MM.1S (cell line): Measurements from ENCODE around the gene ZNF576.

Source experiments
- DNase-seq: peaks from one replicate; pipeline ENCODE4 v3.0.0-alpha.2; 2015
- H2AFZ ChIP-seq: fragments of 300-600 bp; sonication (generic); 2 replicates; pipeline ENCODE4 v1.6.0; 2016; ENCODE audit warnings: antibody characterized with exemption, low read length
- H3F3A ChIP-seq: fragments of 300-600 bp; sonication (generic); 2 replicates; pipeline ENCODE4 v1.6.1; 2016; ENCODE audit warnings: mild to moderate bottlenecking, antibody characterized with exemption, low read length, moderate library complexity, mixed read lengths; ENCODE audit not compliant: insufficient read depth
- H3K27ac ChIP-seq: fragments of 300-600 bp; sonication (generic); 2 replicates; pipeline ENCODE4 v1.5.1; 2016; ENCODE audit warnings: mild to moderate bottlenecking, low read length
- H3K27me3 ChIP-seq: fragments of 300-600 bp; sonication (generic); replicated peaks from 2 replicates; pipeline ENCODE4 v1.6.0; 2016; ENCODE audit warnings: low read length; ENCODE audit not compliant: insufficient read depth
- H3K36me3 ChIP-seq: fragments of 300-600 bp; sonication (generic); replicated peaks from 2 replicates; pipeline ENCODE4 v1.6.1; 2016; ENCODE audit warnings: mild to moderate bottlenecking, low read length, mixed read lengths; ENCODE audit not compliant: insufficient read depth
- H3K4me1 ChIP-seq: fragments of 300-600 bp; sonication (generic); 2 replicates; pipeline ENCODE4 v1.6.1; 2016; ENCODE audit warnings: low read length, mixed read lengths
- H3K4me2 ChIP-seq: fragments of 300-600 bp; sonication (generic); 2 replicates; pipeline ENCODE4 v1.6.0; 2016; ENCODE audit warnings: low read depth, low read length
- H3K4me3 ChIP-seq: fragments of 300-600 bp; sonication (generic); 2 replicates; pipeline ENCODE4 v1.5.1; 2016; ENCODE audit warnings: low read length, mixed read lengths
- H3K79me2 ChIP-seq: fragments of 300-600 bp; sonication (generic); 2 replicates; pipeline ENCODE4 v1.6.1; 2016; ENCODE audit warnings: mixed run types, low read length, mixed read lengths
- H3K9ac ChIP-seq: fragments of 300-600 bp; sonication (generic); 2 replicates; pipeline ENCODE4 v1.6.1; 2016; ENCODE audit warnings: low read length, mixed read lengths
- H3K9me2 ChIP-seq: fragments of 300-600 bp; sonication (generic); replicated peaks from 2 replicates; pipeline ENCODE4 v1.6.1; 2016; ENCODE audit warnings: mild to moderate bottlenecking, low read length, mixed read lengths; ENCODE audit not compliant: insufficient read depth
- H3K9me3 ChIP-seq: fragments of 300-600 bp; sonication (generic); replicated peaks from 2 replicates; pipeline ENCODE4 v1.6.1; 2016; ENCODE audit warnings: mild to moderate bottlenecking, low read length, mixed read lengths; ENCODE audit not compliant: insufficient read depth
- H4K20me1 ChIP-seq: fragments of 300-600 bp; sonication (generic); 2 replicates; pipeline ENCODE4 v1.6.1; 2016; ENCODE audit warnings: mild to moderate bottlenecking, low read length, moderate library complexity, mixed read lengths; ENCODE audit not compliant: insufficient read depth
- EZH2 ChIP-seq: fragments of 300-600 bp; sonication (generic); optimal IDR thresholded peaks from 2 replicates; pipeline ENCODE3; 2017; ENCODE audit warnings: low read depth, mild to moderate bottlenecking, antibody characterized with exemption, low read length, mixed read lengths
- EZH2phosphoT487 ChIP-seq: fragments of 300-600 bp; sonication (generic); IDR thresholded peaks from 2 replicates; pipeline ENCODE4 v1.6.1; 2018; ENCODE audit warnings: antibody characterized with exemption, low read length
- TF ChIP-seq, protein P1 (sequence below): fragments of 300-600 bp; sonication (generic); IDR thresholded peaks from 2 replicates; pipeline ENCODE4 v1.5.1; 2016; ENCODE audit warnings: antibody characterized with exemption, low read length, mixed read lengths

ZNF576 gene

DNA sequence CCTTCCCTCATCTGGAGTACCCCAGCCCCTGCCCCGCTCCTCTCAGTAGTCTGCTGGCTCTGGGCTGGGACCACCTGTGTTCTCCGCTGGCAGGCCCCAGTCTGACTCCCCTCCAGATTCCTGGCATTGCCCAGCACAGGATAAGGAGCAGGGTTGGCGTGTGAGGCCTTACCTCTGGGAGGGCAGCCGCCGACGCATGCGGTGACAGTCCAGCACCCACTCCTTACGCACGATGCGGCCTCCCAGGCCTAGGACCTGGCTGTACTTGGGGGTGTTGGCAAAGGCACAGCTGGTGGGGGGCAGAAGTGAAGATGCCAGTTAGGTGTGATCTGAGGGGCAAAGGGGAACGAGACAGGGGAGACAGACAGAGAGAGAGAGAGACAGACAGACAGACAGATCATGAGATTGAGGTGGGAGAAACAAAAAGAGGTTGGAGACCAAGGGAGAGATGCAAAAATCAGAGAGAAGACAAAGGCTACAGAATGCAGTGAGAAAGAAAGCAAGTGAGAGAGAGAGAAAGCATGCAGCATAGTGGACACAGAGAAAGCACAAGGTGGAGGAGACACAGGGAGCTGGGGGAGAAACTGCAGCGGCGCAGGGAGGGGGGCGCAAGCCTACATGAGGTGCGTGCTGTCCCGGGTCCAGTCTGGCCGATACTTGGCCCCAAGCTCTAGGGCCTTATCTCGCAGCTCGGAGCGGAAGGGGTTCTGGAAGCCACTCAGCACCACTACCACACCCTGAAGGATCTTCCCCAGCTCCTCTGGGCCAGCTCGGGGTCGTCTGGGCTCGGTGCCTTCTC lies 44.8 kb upstream of the ZNF576 start:
- H3K4me3 ChIP-seq = no peak overlapping the region
- H3K27ac ChIP-seq = no peak overlapping the region
- no peaks in the 10 kb centered on the region for H3K9me2 ChIP-seq
- no peaks in the 10 kb centered on the region for H4K20me1 ChIP-seq
- H3K27me3 ChIP-seq = no peaks in the 10 kb centered on the region
- no peaks in the 10 kb centered on the region for H3K79me2 ChIP-seq
- no peaks in the 10 kb centered on the region for H3K9me3 ChIP-seq
- H3F3A ChIP-seq = no peaks in the 10 kb centered on the region
- no peak overlapping the region for H3K4me2 ChIP-seq
- TF ChIP-seq EZH2phosphoT487 (no peak), EZH2 (no peak)
- TF ChIP-seq, protein P1, sequence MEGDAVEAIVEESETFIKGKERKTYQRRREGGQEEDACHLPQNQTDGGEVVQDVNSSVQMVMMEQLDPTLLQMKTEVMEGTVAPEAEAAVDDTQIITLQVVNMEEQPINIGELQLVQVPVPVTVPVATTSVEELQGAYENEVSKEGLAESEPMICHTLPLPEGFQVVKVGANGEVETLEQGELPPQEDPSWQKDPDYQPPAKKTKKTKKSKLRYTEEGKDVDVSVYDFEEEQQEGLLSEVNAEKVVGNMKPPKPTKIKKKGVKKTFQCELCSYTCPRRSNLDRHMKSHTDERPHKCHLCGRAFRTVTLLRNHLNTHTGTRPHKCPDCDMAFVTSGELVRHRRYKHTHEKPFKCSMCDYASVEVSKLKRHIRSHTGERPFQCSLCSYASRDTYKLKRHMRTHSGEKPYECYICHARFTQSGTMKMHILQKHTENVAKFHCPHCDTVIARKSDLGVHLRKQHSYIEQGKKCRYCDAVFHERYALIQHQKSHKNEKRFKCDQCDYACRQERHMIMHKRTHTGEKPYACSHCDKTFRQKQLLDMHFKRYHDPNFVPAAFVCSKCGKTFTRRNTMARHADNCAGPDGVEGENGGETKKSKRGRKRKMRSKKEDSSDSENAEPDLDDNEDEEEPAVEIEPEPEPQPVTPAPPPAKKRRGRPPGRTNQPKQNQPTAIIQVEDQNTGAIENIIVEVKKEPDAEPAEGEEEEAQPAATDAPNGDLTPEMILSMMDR = no peak
- DNase-seq = no peak
- H3K36me3 ChIP-seq = no peaks in the 10 kb centered on the region
- no peaks in the 10 kb centered on the region for H3K4me1 ChIP-seq
- no peak overlapping the region for H3K9ac ChIP-seq
- H2AFZ ChIP-seq = no peak overlapping the region

DNA sequence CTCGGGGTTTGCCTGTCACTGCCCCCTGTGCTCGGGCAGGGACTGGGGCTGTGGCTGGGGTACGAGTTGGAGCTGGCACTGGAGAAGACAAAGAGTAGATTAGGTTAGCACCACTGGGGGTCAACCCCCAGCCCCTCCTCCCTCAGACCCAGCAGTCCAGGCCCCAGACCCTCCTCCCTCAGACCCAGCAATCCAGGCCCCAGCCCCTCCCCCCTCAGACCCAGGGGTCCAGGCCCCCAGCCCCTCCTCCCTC lies 44.3 kb upstream of the ZNF576 start:
- Histone ChIP-seq H3K9me2 (no peaks in the 10 kb centered on the region), H3K27me3 (no peaks in the 10 kb centered on the region), H3K4me1 (no peaks in the 10 kb centered on the region), H3K36me3 (no peaks in the 10 kb centered on the region), H3K9ac (no peak overlapping the region), H3K79me2 (no peaks in the 10 kb centered on the region), H3K4me2 (no peak overlapping the region), H3K27ac (no peak overlapping the region), H3K4me3 (no peak overlapping the region), H2AFZ (no peak overlapping the region), H3K9me3 (no peaks in the 10 kb centered on the region), H3F3A (no peaks in the 10 kb centered on the region), H4K20me1 (no peaks in the 10 kb centered on the region)
- no peak for DNase-seq
- TF ChIP-seq, protein P1 = no peak
- TF ChIP-seq EZH2phosphoT487 (no peak), EZH2 (no peak)

- Histone ChIP-seq H3K79me2 (no peaks in the 10 kb centered on the region), H3K9ac (no peak overlapping the region), H3K9me2 (no peaks in the 10 kb centered on the region), H3K9me3 (no peaks in the 10 kb centered on the region), H2AFZ (no peak overlapping the region), H3K27me3 (no peaks in the 10 kb centered on the region), H3K4me2 (no peak overlapping the region), H3K4me3 (no peak overlapping the region), H3F3A (no peaks in the 10 kb centered on the region), H3K27ac (no peak overlapping the region), H3K4me1 (no peaks in the 10 kb centered on the region), H4K20me1 (no peaks in the 10 kb centered on the region), H3K36me3 (no peaks in the 10 kb centered on the region)
- TF ChIP-seq EZH2 (no peak), EZH2phosphoT487 (no peak)
- TF ChIP-seq, protein P1 = no peak
- DNase-seq = no peak
Measured at GRCh38 chr19:43552616-43553015, 43.8 kb upstream of the ZNF576 start.
